GM23338 (cell line): ENCODE measurements around the gene LARGE1. TPM values are rescaled to one million over a fixed set of nuclear protein-coding genes. Genes with fewer than 3 reads are reported as not detected.

Experiments used
- ATAC-seq: fragments of 200-7000 bp; cut with Tn5 transposase; 3 replicates; pipeline ENCODE4 v1.9.1; 2020
- DNase-seq: peaks from one replicate; pipeline ENCODE4 v3.0.0-alpha.2; 2015; ENCODE audit warnings: low spot score
- H2AFZ ChIP-seq: fragments of 200-600 bp; sonication (generic); 2 replicates; pipeline ENCODE4 v1.8.0; 2016; ENCODE audit warnings: antibody characterized with exemption, mild to moderate bottlenecking, moderate library complexity
- H3F3A ChIP-seq: fragments of 200-600 bp; sonication (generic); replicated peaks from 2 replicates; pipeline ENCODE4 v1.8.0; 2017; ENCODE audit warnings: antibody characterized with exemption, mixed run types, low read depth
- H3K27ac ChIP-seq: fragments of 200-600 bp; sonication (generic); 2 replicates; pipeline ENCODE4 v1.6.1; 2016; ENCODE audit warnings: low read depth
- H3K27me3 ChIP-seq: fragments of 200-600 bp; sonication (generic); 2 replicates; pipeline ENCODE4 v1.8.0; 2016; ENCODE audit warnings: mild to moderate bottlenecking, mixed run types, moderate library complexity; ENCODE audit not compliant: insufficient read depth
- H3K36me3 ChIP-seq: fragments of 200-600 bp; sonication (generic); 2 replicates; pipeline ENCODE4 v1.8.0; 2016; ENCODE audit warnings: mild to moderate bottlenecking; ENCODE audit not compliant: insufficient read depth
- H3K4me1 ChIP-seq: fragments of 200-600 bp; sonication (generic); 2 replicates; pipeline ENCODE4 v1.8.0; 2016; ENCODE audit warnings: mild to moderate bottlenecking, moderate library complexity; ENCODE audit not compliant: insufficient read depth
- H3K4me2 ChIP-seq: fragments of 200-600 bp; sonication (generic); 2 replicates; pipeline ENCODE4 v1.7.1; 2017; ENCODE audit warnings: mixed run types
- H3K4me3 ChIP-seq: fragments of 200-600 bp; sonication (generic); 2 replicates; pipeline ENCODE4 v1.6.1; 2016; ENCODE audit warnings: mixed run types
- H3K79me2 ChIP-seq: fragments of 200-600 bp; sonication (generic); replicated peaks from 2 replicates; pipeline ENCODE4 v1.8.0; 2017; ENCODE audit warnings: mild to moderate bottlenecking; ENCODE audit not compliant: insufficient read depth
- H3K9me2 ChIP-seq: fragments of 200-600 bp; sonication (generic); 2 replicates; pipeline ENCODE4 v1.8.0; 2017; ENCODE audit not compliant: insufficient read depth
- H4K20me1 ChIP-seq: fragments of 200-600 bp; sonication (generic); replicated peaks from 2 replicates; pipeline ENCODE4 v1.8.0; 2017; ENCODE audit warnings: mild to moderate bottlenecking; ENCODE audit not compliant: insufficient read depth
- H3K27ac Mint-ChIP-seq: 2 replicates; pipeline ENCODE4 v1.8.0; 2020; ENCODE audit warnings: inconsistent platforms, mild to moderate bottlenecking, moderate library complexity, mixed read lengths
- H3K27me3 Mint-ChIP-seq: 3 replicates; pipeline ENCODE4 v1.8.0; 2022; ENCODE audit warnings: low read depth, mild to moderate bottlenecking, moderate library complexity, mixed read lengths, inconsistent platforms; ENCODE audit not compliant: insufficient read depth, poor library complexity
- H3K36me3 Mint-ChIP-seq: 3 replicates; pipeline ENCODE4 v1.8.0; 2021; ENCODE audit warnings: low read depth, mild to moderate bottlenecking, inconsistent platforms, moderate library complexity, mixed read lengths
- H3K4me1 Mint-ChIP-seq: 3 replicates; pipeline ENCODE4 v1.8.0; 2020; ENCODE audit warnings: mild to moderate bottlenecking, inconsistent platforms, mixed read lengths
- H3K4me3 Mint-ChIP-seq: 3 replicates; pipeline ENCODE4 v1.8.0; 2021; ENCODE audit warnings: moderate library complexity, mild to moderate bottlenecking, inconsistent platforms, mixed read lengths
- H3K9me3 Mint-ChIP-seq: 3 replicates; pipeline ENCODE4 v1.8.0; 2020; ENCODE audit warnings: moderate library complexity, mild to moderate bottlenecking, inconsistent platforms, mixed read lengths
- ETS1 ChIP-seq: IDR thresholded peaks from 2 replicates; pipeline ENCODE4 v1.6.1; 2016; ENCODE audit warnings: antibody characterized with exemption
- EZH2phosphoT487 ChIP-seq: fragments of 200-600 bp; sonication (generic); IDR thresholded peaks from one replicate; pipeline ENCODE4 v1.8.1; 2018; ENCODE audit warnings: antibody characterized with exemption; ENCODE audit not compliant: unreplicated experiment
- JUNB ChIP-seq: IDR thresholded peaks from one replicate; pipeline ENCODE4 v1.6.1; 2016; ENCODE audit warnings: antibody characterized with exemption; ENCODE audit not compliant: unreplicated experiment
- NANOG ChIP-seq: IDR thresholded peaks from 2 replicates; pipeline ENCODE4 v1.6.1; 2016; ENCODE audit warnings: antibody characterized with exemption, borderline replicate concordance
- POLR2AphosphoS5 ChIP-seq: IDR thresholded peaks from 2 replicates; pipeline ENCODE4 v1.6.1; 2016; ENCODE audit warnings: antibody characterized with exemption, low read depth
- STAT1 ChIP-seq: IDR thresholded peaks from one replicate; pipeline ENCODE4 v1.6.1; 2016; ENCODE audit warnings: antibody characterized with exemption; ENCODE audit not compliant: unreplicated experiment
- ZNF331 ChIP-seq: fragments of 250-450 bp; sonication (Bioruptor Pico); IDR thresholded peaks from 2 replicates; pipeline ENCODE4 v1.5.0; 2020; ENCODE audit warnings: low read depth, mild to moderate bottlenecking, moderate library complexity
- ZNF462 ChIP-seq: fragments of 250-450 bp; sonication (Bioruptor Pico); IDR thresholded peaks from 2 replicates; pipeline ENCODE4 v1.5.0; 2020; ENCODE audit warnings: mild to moderate bottlenecking, moderate library complexity
- polyA plus RNA-seq: library from polyadenylated mRNA; unstranded; fragments of >200 nt; fragmentation: Nextera tagmentation; extraction: Ambion mirVana; gene quantifications from 2 replicates; pipeline ENCODE4 v1.2.1, GENCODE V29; 2016
- total RNA-seq: library from RNA; depleted of rRNA; stranded (reverse); fragments of >200 nt; shearing (Covaris generic); gene quantifications from 2 replicates; pipeline ENCODE4 v1.2.3, GENCODE V29; 2014
- TF ChIP-seq, protein P1 (sequence below): IDR thresholded peaks from one replicate; pipeline ENCODE4 v1.6.1; 2018; ENCODE audit warnings: antibody characterized with exemption; ENCODE audit not compliant: unreplicated experiment
- TF ChIP-seq, protein P2 (sequence below), 2 experiments: fragments of 200-600 bp in 1 of 2; sonication (generic) in 1 of 2; conservative IDR thresholded peaks; 2 replicates each; pipeline versions ENCODE4 v1.5.1 to v1.6.1; 2016 to 2017; ENCODE audit warnings: antibody characterized with exemption in 2 of 2, low read depth in 2 of 2, mild to moderate bottlenecking in 2 of 2, moderate library complexity in 1 of 2

Gene LARGE1
- total and polyA plus RNA-seq, 2 experiments from 2014 or later, result 12.8 to 75.6 TPM

DNA sequence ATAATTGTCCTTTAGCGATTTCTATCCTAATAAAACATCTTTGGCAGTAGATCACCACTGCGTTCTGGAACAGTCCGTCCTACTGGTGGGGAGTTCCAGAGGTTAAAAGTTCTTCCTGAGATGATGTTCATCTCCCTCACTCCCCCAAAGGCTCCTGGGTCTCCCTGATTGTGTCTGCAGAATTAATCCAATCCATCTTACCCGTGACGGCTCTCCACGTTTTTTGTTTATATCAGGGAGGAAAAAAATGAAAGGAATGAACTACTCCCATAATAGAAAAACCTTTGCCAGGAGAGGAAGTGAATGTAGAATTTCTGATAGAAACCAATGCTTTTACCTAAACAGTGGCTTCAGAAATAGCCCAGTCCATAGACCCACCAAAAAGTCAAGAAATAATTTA is 81.6 kb downstream of the LARGE1 start:
- no peak for DNase-seq
- Histone ChIP-seq H3K4me1 (peaks cover 93% of the 10 kb centered on the region), H2AFZ (no peak overlapping the region), H3K36me3 (no peaks in the 10 kb centered on the region), H3F3A (0 out of 2 replicates have a peak, but pooled peaks cover 5% of the 10 kb centered on the region), H4K20me1 (peaks cover 18% of the 10 kb centered on the region; the same call in 1 of the 2 replicates), H3K4me2 (peak overlapping the region; percentile 33; the same call in 1 of the 2 replicates), H3K4me3 (no peak overlapping the region), H3K79me2 (peaks cover 98% of the 10 kb centered on the region), H3K27ac (no peak overlapping the region; the same call in 1 of the 2 replicates), H3K9me2 (no peaks in the 10 kb centered on the region), H3K27me3 (no peaks in the 10 kb centered on the region)
- Mint-ChIP-seq H3K9me3 (no peaks in the 10 kb centered on the region), H3K27ac (no peak overlapping the region; the same call in 1 of the 2 replicates), H3K36me3 (no peaks in the 10 kb centered on the region), H3K4me1 (peaks cover 87% of the 10 kb centered on the region), H3K27me3 (peaks cover 4% of the 10 kb centered on the region), H3K4me3 (no peak overlapping the region)
- no peak for ATAC-seq
- no peak for TF ChIP-seq EZH2phosphoT487
- no peak for TF ChIP-seq ZNF331
- no peak for TF ChIP-seq ZNF462
- no peak for TF ChIP-seq NANOG
- TF ChIP-seq ETS1, result no peak
- no peak for TF ChIP-seq STAT1
- TF ChIP-seq POLR2AphosphoS5, result no peak
- TF ChIP-seq, protein P1, sequence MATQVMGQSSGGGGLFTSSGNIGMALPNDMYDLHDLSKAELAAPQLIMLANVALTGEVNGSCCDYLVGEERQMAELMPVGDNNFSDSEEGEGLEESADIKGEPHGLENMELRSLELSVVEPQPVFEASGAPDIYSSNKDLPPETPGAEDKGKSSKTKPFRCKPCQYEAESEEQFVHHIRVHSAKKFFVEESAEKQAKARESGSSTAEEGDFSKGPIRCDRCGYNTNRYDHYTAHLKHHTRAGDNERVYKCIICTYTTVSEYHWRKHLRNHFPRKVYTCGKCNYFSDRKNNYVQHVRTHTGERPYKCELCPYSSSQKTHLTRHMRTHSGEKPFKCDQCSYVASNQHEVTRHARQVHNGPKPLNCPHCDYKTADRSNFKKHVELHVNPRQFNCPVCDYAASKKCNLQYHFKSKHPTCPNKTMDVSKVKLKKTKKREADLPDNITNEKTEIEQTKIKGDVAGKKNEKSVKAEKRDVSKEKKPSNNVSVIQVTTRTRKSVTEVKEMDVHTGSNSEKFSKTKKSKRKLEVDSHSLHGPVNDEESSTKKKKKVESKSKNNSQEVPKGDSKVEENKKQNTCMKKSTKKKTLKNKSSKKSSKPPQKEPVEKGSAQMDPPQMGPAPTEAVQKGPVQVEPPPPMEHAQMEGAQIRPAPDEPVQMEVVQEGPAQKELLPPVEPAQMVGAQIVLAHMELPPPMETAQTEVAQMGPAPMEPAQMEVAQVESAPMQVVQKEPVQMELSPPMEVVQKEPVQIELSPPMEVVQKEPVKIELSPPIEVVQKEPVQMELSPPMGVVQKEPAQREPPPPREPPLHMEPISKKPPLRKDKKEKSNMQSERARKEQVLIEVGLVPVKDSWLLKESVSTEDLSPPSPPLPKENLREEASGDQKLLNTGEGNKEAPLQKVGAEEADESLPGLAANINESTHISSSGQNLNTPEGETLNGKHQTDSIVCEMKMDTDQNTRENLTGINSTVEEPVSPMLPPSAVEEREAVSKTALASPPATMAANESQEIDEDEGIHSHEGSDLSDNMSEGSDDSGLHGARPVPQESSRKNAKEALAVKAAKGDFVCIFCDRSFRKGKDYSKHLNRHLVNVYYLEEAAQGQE, result no peak
- TF ChIP-seq JUNB, result no peak
- TF ChIP-seq, protein P2, sequence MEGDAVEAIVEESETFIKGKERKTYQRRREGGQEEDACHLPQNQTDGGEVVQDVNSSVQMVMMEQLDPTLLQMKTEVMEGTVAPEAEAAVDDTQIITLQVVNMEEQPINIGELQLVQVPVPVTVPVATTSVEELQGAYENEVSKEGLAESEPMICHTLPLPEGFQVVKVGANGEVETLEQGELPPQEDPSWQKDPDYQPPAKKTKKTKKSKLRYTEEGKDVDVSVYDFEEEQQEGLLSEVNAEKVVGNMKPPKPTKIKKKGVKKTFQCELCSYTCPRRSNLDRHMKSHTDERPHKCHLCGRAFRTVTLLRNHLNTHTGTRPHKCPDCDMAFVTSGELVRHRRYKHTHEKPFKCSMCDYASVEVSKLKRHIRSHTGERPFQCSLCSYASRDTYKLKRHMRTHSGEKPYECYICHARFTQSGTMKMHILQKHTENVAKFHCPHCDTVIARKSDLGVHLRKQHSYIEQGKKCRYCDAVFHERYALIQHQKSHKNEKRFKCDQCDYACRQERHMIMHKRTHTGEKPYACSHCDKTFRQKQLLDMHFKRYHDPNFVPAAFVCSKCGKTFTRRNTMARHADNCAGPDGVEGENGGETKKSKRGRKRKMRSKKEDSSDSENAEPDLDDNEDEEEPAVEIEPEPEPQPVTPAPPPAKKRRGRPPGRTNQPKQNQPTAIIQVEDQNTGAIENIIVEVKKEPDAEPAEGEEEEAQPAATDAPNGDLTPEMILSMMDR (conservative IDR thresholded peaks at IDR 0.05; ENCODE audit: low read depth in 2 of 2), result no peak
